Body of pancreas (tissue), 4 donors: ENCODE measurements around the gene OR10A3.

ENCODE experiments used
- POLR2A ChIP-seq, 3 donors: fragments of 450-650 bp; IDR thresholded peaks; one replicate each; pipeline ENCODE4 v1.6.1; 2016; ENCODE audit warnings: antibody characterized with exemption in 3 of 3, mild to moderate bottlenecking in 2 of 3
- TF ChIP-seq, protein P1 (sequence below), 7 experiments: fragments of 450-650 bp in 4 of 7; fragments of 200-600 bp in 3 of 7; sonication (generic) in 3 of 7; IDR thresholded peaks; one replicate each; pipeline ENCODE4 v1.5.1; 2016 to 2019; ENCODE audit warnings: antibody characterized with exemption in 7 of 7

- TF ChIP-seq, protein P1, sequence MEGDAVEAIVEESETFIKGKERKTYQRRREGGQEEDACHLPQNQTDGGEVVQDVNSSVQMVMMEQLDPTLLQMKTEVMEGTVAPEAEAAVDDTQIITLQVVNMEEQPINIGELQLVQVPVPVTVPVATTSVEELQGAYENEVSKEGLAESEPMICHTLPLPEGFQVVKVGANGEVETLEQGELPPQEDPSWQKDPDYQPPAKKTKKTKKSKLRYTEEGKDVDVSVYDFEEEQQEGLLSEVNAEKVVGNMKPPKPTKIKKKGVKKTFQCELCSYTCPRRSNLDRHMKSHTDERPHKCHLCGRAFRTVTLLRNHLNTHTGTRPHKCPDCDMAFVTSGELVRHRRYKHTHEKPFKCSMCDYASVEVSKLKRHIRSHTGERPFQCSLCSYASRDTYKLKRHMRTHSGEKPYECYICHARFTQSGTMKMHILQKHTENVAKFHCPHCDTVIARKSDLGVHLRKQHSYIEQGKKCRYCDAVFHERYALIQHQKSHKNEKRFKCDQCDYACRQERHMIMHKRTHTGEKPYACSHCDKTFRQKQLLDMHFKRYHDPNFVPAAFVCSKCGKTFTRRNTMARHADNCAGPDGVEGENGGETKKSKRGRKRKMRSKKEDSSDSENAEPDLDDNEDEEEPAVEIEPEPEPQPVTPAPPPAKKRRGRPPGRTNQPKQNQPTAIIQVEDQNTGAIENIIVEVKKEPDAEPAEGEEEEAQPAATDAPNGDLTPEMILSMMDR (IDR thresholded peaks at IDR 0.05): no peak
- TF ChIP-seq POLR2A (IDR thresholded peaks at IDR 0.05): no peak
Observed at GRCh38 chr11:7907121-7907520, 34.4 kb downstream of the OR10A3 start.
